NCI-H748 (cell line): ENCODE results near the gene HIF1AN.
"Not testable (repeated sequence)": the region's sequence is repeated elsewhere in the genome, so short reads cannot be mapped to it uniquely, and the experiment has no call there.

ENCODE experiments used
- DNase-seq: peaks from one replicate; lab custom pipeline; 2025; ENCODE audit not compliant: unreplicated experiment; lab: John Stamatoyannopoulos, UW

HIF1AN gene

GRCh38 chr10:100565206-100565985, 29.7 kb downstream of the HIF1AN start:
- no peak for DNase-seq

- DNase-seq: no peak
These were observed 30.8 kb downstream of the HIF1AN start for GRCh38 chr10:100566561-100566960.

- no peak for DNase-seq
These were observed 31.5 kb downstream of the HIF1AN start for GRCh38 chr10:100567249-100567648.

GRCh38 chr10:100567826-100568225, 32.1 kb downstream of the HIF1AN start:
- no peak for DNase-seq

GRCh38 chr10:100568912-100569311, 33.2 kb downstream of the HIF1AN start:
- DNase-seq: no peak

GRCh38 chr10:100569687-100570481, 34.1 kb downstream of the HIF1AN start:
- no peak for DNase-seq

- DNase-seq: no peak
These were observed 34.8 kb downstream of the HIF1AN start for GRCh38 chr10:100570506-100570905.

GRCh38 chr10:100571084-100571856, 35.5 kb downstream of the HIF1AN start:
- DNase-seq: no peak

GRCh38 chr10:100575146-100575545, 39.4 kb downstream of the HIF1AN start:
- not testable (repeated sequence) for DNase-seq

- DNase-seq: no peak
These were observed 40.0 kb downstream of the HIF1AN start for GRCh38 chr10:100575585-100576281.

- no peak for DNase-seq
These were observed 40.5 kb downstream of the HIF1AN start for GRCh38 chr10:100576282-100576635.

- no peak for DNase-seq
These were observed 43.7 kb downstream of the HIF1AN start for GRCh38 chr10:100579261-100580090.

GRCh38 chr10:100586959-100587358, 51.2 kb downstream of the HIF1AN start:
- no peak for DNase-seq

GRCh38 chr10:100598166-100598565, 62.4 kb downstream of the HIF1AN start:
- DNase-seq: no peak

- DNase-seq: no peak
These were observed 64.5 kb downstream of the HIF1AN start for GRCh38 chr10:100600218-100600617.

GRCh38 chr10:100607439-100607838, 71.7 kb downstream of the HIF1AN start:
- no peak for DNase-seq
